ENCODE data around the gene DBN1.

- TF ChIP-seq POLR2A (IDR thresholded peaks at IDR 0.05) (no peak), CTCF (IDR thresholded peaks at IDR 0.05) (no peak), EP300 (IDR thresholded peaks at IDR 0.05) (no peak)
Measured at GRCh38 chr5:177447066-177447610, 26.3 kb downstream of the DBN1 start.

Data from tibial nerve (tissue), 4 donors.